Calu3 (cell line): ENCODE measurements around the gene STXBP5L. TPM values are rescaled to one million over a fixed set of nuclear protein-coding genes. Genes with fewer than 3 reads are reported as not detected.

ENCODE experiments used
- Bru-seq: library from RNA; stranded (reverse); fragments of 400-500 nt; gene quantifications from one replicate; lab custom pipeline; 2021; lab: Mats Ljungman, UMichigan
- BruChase-seq, 2 experiments: library from RNA; stranded (reverse); fragments of 400-500 nt; gene quantifications; one replicate each; lab custom pipeline; 2021; lab: Mats Ljungman, UMichigan
- BruUV-seq: library from RNA; stranded (reverse); fragments of 400-500 nt; replicated peaks from 2 replicates; lab custom pipeline; 2021; lab: Mats Ljungman, UMichigan
- CTCF ChIA-PET: fragments of 300-600 bp; sonication (Branson Sonifier 250); formaldehyde crosslinking; loops from one replicate; lab custom pipeline; 2022; ENCODE audit warnings: antibody characterized with exemption; lab: Charles Lee
- DNase-seq: peaks from one replicate; pipeline ENCODE4 v3.0.0; 2022
- H3K27ac Mint-ChIP-seq: one replicate; pipeline ENCODE4 v1.8.0; 2022; ENCODE audit warnings: mixed read lengths; ENCODE audit not compliant: unreplicated experiment
- H3K27me3 Mint-ChIP-seq: one replicate; pipeline ENCODE4 v1.8.0; 2022; ENCODE audit warnings: mixed read lengths; ENCODE audit not compliant: unreplicated experiment
- H3K36me3 Mint-ChIP-seq: one replicate; pipeline ENCODE4 v1.8.0; 2022; ENCODE audit warnings: mild to moderate bottlenecking, moderate library complexity, mixed read lengths; ENCODE audit not compliant: insufficient read depth, unreplicated experiment
- H3K4me1 Mint-ChIP-seq: one replicate; pipeline ENCODE4 v1.8.0; 2022; ENCODE audit warnings: mild to moderate bottlenecking, low read depth, mixed read lengths; ENCODE audit not compliant: unreplicated experiment
- H3K4me3 Mint-ChIP-seq: one replicate; pipeline ENCODE4 v1.8.0; 2022; ENCODE audit warnings: mild to moderate bottlenecking, low read depth, moderate library complexity, mixed read lengths; ENCODE audit not compliant: unreplicated experiment
- H3K9me3 Mint-ChIP-seq: one replicate; pipeline ENCODE4 v1.8.0; 2022; ENCODE audit warnings: low read depth, mixed read lengths; ENCODE audit not compliant: unreplicated experiment
- intact Hi-C: fragments of 100-400 bp; cut with micrococcal nuclease; formaldehyde crosslinking; loops from one replicate; pipeline ENCODE4 v1.10.0; 2022; ENCODE audit not compliant: unreplicated experiment
- long read RNA-seq: library from polyadenylated mRNA; stranded (forward); transcript quantifications from one replicate; pipeline ENCODE4 v2.0.0, GENCODE V29; 2022
- total RNA-seq: library from RNA; stranded (reverse); gene quantifications from 2 replicates; pipeline ENCODE4 v1.2.3, GENCODE V29; 2022
- TF ChIP-seq, protein P1 (sequence below): fragments of 200-600 bp; IDR thresholded peaks from one replicate; pipeline ENCODE4 v1.8.0; 2022; ENCODE audit warnings: antibody characterized with exemption; ENCODE audit not compliant: unreplicated experiment

STXBP5L gene
- total RNA-seq = not detected in 2 replicates
- percentile 3 among the genes with signal in this experiment for Bru-seq, nascent RNA
- BruChase-seq, experiment 1, labeled RNA remaining after a 6-hour chase = percentile 4 among the genes with signal in this experiment
- percentile 4 among the genes with signal in this experiment for BruChase-seq, experiment 2, labeled RNA remaining after a 2-hour chase
- long read RNA-seq, partial matches to known transcripts = 0 of 2 reads
- long read RNA-seq, other reads (novel, unspliced or antisense) = 2 of 2 reads

GRCh38 chr3:120908030-120908794 is at the start of gene STXBP5L:
Gene STXBP5L, plus strand, starts transcription at chr3:120908205. Its CDS starts 1,374 bp downstream, at chr3:120909579.
- peaks cover 77% of the 10 kb centered on the region for H3K27me3 Mint-ChIP-seq

DNA sequence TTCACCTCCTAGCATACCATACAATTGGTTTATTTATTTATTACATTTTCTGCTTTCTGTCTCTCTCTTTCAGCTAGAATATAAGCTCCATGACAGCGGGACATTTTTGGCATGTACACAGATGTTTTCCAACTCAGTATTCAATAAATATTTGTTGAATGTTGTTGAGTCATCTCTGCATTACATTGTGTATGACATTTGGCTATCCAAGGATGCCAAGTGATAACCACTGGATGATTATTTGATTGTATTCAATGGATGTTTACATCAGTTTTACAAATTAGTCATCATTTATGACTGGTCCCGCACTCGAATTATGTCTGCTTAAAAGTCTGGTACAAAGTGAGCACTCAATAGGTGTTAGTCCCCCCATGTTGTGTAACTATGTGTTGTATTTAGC is 49.5 kb upstream of the STXBP5L start:
- BruUV-seq = no TSS peak
- Mint-ChIP-seq H3K4me1 (no peaks in the 10 kb centered on the region), H3K36me3 (no peaks in the 10 kb centered on the region), H3K9me3 (no peaks in the 10 kb centered on the region), H3K27me3 (peaks cover 25% of the 10 kb centered on the region), H3K4me3 (no peak overlapping the region), H3K27ac (no peak overlapping the region)
- no peak for DNase-seq
- TF ChIP-seq, protein P1, sequence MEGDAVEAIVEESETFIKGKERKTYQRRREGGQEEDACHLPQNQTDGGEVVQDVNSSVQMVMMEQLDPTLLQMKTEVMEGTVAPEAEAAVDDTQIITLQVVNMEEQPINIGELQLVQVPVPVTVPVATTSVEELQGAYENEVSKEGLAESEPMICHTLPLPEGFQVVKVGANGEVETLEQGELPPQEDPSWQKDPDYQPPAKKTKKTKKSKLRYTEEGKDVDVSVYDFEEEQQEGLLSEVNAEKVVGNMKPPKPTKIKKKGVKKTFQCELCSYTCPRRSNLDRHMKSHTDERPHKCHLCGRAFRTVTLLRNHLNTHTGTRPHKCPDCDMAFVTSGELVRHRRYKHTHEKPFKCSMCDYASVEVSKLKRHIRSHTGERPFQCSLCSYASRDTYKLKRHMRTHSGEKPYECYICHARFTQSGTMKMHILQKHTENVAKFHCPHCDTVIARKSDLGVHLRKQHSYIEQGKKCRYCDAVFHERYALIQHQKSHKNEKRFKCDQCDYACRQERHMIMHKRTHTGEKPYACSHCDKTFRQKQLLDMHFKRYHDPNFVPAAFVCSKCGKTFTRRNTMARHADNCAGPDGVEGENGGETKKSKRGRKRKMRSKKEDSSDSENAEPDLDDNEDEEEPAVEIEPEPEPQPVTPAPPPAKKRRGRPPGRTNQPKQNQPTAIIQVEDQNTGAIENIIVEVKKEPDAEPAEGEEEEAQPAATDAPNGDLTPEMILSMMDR = no peak
- intact Hi-C loops = no loop called here
- CTCF ChIA-PET = no interaction called here

More at GRCh38 chr3:120908030-120908794, at the start of gene STXBP5L:
- no peak within 1 kb of the TSS for H3K27ac Mint-ChIP-seq
- intact Hi-C loops = no loop called here
- BruUV-seq = no TSS peak
- H3K9me3 Mint-ChIP-seq = no peaks in the 10 kb centered on the region
- peaks cover 19% of the 10 kb centered on the region for H3K4me1 Mint-ChIP-seq
- CTCF ChIA-PET = no interaction called here
- peak within 1 kb of the TSS; percentile 87 for H3K4me3 Mint-ChIP-seq
- peaks cover 4% of the 10 kb centered on the region for H3K36me3 Mint-ChIP-seq
- TF ChIP-seq, protein P1 = no peak
- peak; percentile 89 for DNase-seq

- H3K27me3 Mint-ChIP-seq = peaks cover 12% of the 10 kb centered on the region
- H3K4me3 Mint-ChIP-seq = no peak overlapping the region
- TF ChIP-seq, protein P1 = no peak
- no peak for DNase-seq
- no peaks in the 10 kb centered on the region for H3K4me1 Mint-ChIP-seq
- CTCF ChIA-PET = no interaction called here
- BruUV-seq = no TSS peak
- no peak overlapping the region for H3K27ac Mint-ChIP-seq
- no peaks in the 10 kb centered on the region for H3K36me3 Mint-ChIP-seq
- intact Hi-C loops = no loop called here
- H3K9me3 Mint-ChIP-seq = no peaks in the 10 kb centered on the region
These were observed 43.5 kb upstream of the STXBP5L start for GRCh38 chr3:120864541-120864940.

GRCh38 chr3:120875507-120875906 is 32.5 kb upstream of the STXBP5L start:
- no peak for DNase-seq
- Mint-ChIP-seq H3K27me3 (peaks cover 30% of the 10 kb centered on the region), H3K4me1 (no peaks in the 10 kb centered on the region), H3K9me3 (no peaks in the 10 kb centered on the region), H3K27ac (no peak overlapping the region), H3K36me3 (no peaks in the 10 kb centered on the region), H3K4me3 (no peak overlapping the region)
- TF ChIP-seq, protein P1 = no peak
- CTCF ChIA-PET = no interaction called here
- no TSS peak for BruUV-seq
- intact Hi-C loops = no loop called here
